ENCODE data around the gene SSU72.

DNA sequence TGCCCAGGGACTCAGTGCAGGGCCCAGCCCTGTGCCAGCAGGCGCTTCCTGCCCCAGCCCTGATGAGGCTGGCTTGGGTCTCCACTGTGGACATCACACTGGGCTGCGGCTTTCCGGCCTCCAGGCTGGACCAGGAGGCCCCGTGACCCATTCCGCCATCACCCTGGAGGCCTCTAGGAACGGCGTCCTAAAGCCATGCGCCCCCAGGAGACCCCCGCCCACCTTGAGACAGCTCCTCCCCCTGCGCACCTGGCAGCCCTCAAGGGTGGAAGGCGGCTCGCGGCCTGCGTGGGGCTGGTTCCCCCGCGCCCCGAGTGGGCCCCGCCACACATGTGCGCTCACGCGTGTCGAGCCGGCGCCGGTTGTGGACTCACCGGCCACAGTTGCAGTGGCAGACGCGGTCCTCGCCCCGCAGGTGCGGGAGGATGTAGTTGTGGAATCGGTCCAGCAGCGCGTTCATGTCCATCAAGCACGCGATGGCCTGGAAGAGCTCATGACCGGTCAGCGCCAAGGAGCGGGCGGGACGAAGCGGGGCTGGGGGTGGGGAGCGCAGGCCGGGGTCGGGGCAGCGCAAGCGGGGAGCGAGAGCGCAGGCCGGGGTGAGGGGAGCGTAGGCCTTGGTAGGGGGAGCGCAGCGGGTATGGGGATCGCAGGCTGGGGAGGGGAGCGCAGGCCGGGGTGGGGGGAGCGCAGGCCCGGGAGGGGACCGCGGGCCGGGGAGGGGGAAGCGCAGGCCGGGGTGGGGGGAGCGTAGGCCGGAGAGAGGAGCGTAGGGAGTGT, 35.2 kb downstream of the SSU72 start:
- TF ChIP-seq, protein P1, sequence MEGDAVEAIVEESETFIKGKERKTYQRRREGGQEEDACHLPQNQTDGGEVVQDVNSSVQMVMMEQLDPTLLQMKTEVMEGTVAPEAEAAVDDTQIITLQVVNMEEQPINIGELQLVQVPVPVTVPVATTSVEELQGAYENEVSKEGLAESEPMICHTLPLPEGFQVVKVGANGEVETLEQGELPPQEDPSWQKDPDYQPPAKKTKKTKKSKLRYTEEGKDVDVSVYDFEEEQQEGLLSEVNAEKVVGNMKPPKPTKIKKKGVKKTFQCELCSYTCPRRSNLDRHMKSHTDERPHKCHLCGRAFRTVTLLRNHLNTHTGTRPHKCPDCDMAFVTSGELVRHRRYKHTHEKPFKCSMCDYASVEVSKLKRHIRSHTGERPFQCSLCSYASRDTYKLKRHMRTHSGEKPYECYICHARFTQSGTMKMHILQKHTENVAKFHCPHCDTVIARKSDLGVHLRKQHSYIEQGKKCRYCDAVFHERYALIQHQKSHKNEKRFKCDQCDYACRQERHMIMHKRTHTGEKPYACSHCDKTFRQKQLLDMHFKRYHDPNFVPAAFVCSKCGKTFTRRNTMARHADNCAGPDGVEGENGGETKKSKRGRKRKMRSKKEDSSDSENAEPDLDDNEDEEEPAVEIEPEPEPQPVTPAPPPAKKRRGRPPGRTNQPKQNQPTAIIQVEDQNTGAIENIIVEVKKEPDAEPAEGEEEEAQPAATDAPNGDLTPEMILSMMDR (conservative IDR thresholded peaks at IDR 0.05; ENCODE audit: low read length): no peak
- no peak for TF ChIP-seq EZH2phosphoT487 (IDR thresholded peaks at IDR 0.05; ENCODE audit: borderline replicate concordance)

All from Loucy (cell line).